Stimulated activated CD4-positive, alpha-beta T cell treated with anti-CD3 and anti-CD28 coated beads, Interleukin-4, amount 100 ng/mL, for 1 hour (primary cell): ENCODE results near the gene SMIM11.
"Not testable (repeated sequence)": the region's sequence is repeated elsewhere in the genome, so short reads cannot be mapped to it uniquely, and the experiment has no call there.

Experiments
- DNase-seq: peaks from one replicate; pipeline ENCODE4 v3.0.0-alpha.2; 2020

The SMIM11 gene, protein sequence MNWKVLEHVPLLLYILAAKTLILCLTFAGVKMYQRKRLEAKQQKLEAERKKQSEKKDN

DNA sequence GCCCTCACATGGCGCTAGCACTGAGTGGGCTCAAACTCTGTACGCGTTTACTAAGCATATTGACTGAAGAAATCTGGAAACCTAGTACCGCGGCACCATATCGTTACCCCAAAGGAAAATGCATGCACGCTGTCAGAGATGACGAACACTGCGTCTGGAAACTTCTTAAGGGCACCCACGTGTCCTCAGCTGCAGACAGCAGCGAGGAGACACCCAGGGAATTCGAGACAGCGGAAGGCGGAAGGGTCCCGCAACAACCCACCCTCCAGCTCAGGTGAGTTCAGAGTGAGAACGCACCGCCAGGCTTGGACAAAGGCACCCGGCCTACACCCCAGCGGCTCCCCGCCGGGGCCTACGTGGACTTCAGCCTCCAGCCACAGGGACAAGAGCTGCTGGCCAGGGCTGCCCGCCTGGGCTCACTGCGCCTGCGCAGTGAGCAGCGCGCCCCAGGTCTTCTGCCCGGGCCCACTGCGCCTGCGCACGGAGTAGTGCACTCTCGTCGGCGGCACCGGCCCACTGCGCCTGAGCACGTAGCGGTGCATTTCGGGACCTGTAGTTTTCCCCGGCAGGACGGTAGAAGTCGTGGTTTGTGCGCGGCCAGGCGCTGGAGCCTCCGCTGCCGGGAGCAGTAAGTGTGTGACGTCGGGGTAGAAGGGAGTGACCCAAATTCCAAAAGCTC is at the start of gene SMIM11:
SMIM11 (plus strand) TSS at position 568 of the 679 bp plus-strand sequence. CDS start 3,998 bp downstream, outside the sequence.
- not testable (repeated sequence) for DNase-seq

DNA sequence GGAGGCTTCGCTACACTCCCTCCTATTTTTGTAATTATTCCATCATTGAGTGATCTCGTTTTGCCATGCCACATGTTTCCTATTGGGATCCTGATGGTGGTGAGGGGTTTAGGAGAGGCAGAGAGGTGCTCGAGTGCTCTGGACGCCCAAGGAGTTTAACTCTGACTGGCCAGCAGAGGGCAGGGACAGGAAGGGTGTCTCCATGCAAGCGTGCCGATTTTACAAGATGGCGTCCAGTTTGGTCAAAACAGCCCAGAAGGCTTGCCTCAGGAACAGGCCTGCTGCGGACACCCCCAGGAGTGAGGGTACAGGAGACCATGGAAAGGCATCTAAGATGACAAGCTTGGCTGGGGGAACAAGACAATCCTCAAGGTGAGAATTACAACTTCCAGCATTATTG is 45.3 kb upstream of the SMIM11 start:
- DNase-seq, result no peak

GRCh38 chr21:34331726-34332125 is 43.6 kb upstream of the SMIM11 start:
- DNase-seq, result no peak

- no peak for DNase-seq
Observed at GRCh38 chr21:34332347-34332746, 43.0 kb upstream of the SMIM11 start.

DNA sequence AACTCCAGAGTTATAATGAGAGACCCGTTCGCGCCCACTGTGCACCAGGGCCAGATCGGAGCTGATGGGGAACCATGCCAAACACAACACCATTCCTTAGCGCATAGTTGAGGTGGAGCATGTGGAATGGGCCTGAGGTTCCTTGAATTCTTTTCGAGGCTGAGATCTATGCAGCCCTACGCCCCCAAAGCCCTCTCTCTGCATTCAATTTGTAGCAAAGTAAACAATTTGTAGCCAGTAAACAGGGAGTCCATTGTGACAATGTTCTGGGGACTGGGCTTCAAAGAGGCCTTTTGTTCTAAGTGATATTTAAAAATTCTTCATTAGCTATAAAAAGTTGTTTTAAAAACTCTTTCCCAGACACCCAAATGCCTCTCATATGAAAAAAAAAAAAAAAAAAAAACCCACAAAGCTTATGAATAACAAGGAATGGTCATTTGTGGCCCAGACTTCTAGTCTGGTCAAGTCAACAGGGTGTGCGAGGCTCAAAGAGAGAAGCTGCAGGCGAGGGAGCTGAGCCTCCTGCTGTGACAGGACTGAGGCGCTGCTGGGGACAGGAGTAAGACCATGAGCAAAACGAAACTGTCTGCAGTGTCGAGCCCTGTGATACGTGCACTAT is 42.1 kb upstream of the SMIM11 start:
- no peak for DNase-seq

DNA sequence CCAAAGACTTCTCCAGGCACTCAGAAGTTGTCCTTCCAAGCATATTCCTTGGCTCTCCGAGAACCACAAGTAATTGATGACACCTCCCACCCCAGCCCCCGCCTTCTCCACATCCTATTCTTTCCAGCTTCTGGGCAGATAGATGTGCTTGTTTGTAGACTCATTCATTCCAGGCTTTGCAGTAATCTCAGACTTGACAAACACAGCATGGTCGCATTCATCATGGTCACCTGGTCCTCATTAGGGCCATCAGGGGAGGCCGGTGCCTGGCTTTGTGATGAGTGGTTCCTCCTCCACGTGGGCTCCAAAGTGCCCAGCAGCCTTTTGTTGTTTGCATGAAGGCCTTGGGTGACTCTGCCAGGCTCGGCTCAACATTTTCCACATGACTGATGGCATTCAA is 40.0 kb upstream of the SMIM11 start:
- no peak for DNase-seq

DNA sequence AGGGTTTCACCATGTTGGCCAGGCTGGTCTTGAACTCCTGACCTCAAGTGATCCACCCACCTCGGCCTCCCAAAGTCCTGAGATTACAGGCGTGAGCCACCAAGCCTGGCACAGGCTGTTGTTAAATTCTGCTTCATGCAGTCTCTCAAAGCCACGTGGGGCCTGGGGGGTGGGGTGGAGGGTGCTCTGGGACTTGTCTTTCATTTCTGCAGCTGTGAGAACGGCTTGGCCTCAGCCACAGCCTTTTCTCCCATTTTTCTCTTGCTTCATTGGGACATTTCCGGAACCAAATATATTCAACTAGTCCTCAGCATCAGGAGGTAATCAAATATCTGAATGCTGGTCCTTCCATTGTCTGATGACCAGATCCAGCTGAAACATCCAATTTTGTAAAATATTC is 39.1 kb upstream of the SMIM11 start:
- no peak for DNase-seq

DNA sequence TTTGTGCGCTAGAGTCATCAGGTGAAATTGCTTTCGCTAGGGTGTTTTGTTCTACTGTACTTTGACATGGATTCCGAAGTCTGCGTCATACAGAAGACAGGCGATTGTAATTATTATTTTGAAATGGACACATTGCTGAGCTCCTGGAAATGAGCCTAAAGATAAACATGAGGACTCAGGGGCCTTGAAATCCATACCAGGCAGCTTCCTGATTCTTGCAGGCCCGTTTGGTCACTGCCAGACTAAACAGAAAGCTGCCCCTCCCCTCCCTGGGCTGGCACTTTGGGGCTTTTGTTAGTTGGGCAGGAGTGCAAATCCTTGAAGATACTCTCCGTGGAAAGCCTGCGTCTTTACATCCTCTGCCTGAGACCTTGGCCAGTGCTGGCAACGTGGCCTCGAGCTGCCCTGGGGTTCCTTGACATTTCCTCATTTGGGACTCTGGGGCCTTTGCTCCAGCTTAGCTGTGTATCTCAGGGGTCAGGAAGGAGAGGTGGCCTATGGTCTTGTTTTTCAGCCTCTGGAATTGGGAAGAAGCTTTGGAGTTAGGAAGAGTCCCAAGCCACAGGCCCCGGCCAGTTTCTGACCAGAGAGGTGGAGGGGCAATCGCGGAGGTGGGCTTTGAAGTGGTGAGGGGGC is 38.4 kb upstream of the SMIM11 start:
- no peak for DNase-seq

GRCh38 chr21:34337741-34338140 is 37.6 kb upstream of the SMIM11 start:
- no peak for DNase-seq

- no peak for DNase-seq
Observed at GRCh38 chr21:34338226-34338625, 37.1 kb upstream of the SMIM11 start.

DNA sequence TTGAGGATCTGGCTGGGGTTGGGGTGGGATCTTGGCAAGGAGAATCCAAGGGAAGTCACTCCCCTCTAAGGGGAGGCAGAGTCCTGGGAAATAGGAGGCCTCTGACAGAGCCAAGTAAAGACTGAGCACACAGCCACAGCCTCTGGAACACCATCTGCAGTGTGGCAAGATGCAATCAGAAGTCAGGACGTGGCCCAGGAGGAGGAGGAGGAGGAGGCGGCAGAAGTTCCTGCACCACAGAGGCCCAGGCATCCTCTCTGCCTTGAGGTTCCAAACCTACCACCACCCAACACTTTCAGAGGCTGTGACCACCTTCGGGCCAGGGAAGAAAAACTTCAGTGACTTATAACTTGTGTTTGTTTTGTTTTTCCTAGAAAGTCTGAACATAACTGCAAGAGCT is 35.2 kb upstream of the SMIM11 start:
- DNase-seq, result no peak

DNA sequence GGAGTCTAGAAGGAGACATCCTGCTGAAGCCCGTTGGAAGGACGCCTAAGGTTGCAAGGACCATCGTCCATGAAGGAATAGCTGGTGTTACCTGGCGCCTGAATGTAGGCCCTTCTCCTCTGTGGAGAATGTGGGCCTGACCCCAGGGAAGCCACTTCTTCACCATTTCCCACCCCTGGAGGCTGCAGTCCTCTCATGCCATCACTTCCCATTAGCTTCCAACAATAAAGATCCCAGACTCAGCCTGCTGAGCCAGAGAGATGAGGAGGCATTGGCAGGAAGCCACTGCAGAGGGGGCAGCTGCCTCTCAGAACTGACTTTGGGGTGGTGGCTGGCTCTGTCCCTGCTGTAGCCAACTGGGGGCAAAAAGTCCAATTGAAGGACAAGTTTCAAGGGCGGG is 32.8 kb upstream of the SMIM11 start:
- no peak for DNase-seq

- DNase-seq, result no peak
Observed at GRCh38 chr21:34343347-34343746, 32.0 kb upstream of the SMIM11 start.

DNA sequence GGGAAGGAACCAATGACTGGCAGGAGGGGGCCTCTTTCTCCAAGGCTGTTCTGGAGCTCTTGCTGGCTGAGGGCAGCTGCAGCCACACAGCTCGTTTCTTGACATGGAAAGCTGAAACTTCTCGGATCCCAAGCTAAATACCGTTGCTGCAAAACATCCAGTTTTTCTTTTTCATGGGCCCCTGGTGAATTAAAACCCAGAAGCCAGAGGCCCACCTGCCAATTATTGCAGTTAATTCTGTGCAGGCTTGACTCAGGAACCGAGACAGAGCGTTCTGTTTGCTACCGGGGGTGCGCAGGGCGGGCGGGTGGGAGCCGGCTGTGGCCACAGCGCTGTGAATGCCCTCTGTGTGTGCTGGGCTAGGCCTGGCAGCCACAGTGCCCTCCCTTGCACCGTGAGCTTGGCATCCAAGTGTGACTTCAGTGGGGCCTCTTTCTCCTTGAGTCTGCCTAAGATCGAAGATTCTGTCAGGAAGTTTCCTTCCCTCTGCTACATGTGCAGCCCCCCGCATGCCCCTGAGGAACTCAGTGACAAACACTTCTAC is 31.4 kb upstream of the SMIM11 start:
- no peak for DNase-seq

DNA sequence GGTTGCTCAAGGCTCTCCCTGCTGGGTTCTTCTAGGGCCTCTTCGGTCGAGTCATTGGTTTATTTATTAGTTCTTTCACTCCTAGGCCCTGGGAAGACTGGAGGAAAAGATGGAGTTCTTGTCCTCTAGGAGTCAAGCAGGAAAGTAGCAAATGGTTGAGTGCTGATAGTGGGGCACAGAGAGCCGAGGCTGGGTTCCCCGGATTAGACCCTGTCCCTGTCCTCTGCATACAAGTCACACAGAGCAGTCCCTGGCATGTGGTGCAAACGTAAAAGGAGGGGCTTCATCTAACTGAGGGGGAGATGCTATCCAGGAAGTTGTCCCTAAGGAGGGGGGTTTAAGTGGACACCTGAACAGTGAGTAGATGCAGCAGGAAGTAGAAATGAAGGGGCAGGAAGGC is 30.7 kb upstream of the SMIM11 start:
- DNase-seq, result no peak

DNA sequence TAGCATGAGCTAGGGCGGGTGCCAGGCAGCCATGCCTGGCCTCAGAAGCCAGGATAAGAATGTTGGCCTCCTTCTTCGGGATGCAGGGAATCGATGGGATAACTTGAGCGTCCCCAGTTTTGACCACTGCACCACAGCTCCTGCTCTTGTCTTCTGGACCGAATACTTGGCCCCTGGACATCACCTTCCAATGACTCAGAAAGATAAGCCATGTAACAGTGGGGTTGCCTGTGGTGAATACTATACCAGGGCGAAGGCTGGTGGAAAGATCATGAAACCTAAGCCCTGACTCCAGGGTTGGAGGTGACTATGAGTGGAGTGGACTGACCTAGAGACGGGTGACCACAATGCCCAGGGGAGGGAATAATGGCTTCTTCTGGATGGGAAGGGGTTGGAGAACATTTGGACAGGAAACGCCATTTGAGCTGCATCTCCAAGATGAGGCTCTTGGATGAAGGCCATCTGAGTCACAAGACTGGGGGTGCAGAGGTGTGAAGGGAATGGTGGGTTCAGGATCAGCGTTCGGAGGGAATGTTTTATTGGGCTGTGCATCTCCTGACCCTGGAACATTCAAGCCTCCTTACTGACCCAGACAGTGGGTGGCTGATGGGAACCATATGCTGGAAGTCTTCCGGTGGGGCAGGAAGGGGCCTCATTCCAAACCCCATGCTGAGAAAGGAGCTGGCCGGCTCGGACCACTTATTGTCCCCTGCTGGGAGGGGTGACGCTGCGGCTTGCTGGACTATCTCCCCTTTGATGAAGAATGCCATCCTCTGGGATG is 30.0 kb upstream of the SMIM11 start:
- DNase-seq, result no peak

- DNase-seq, result no peak
Observed at GRCh38 chr21:34345892-34346291, 29.4 kb upstream of the SMIM11 start.

- no peak for DNase-seq
Observed at GRCh38 chr21:34348890-34349519, 26.3 kb upstream of the SMIM11 start.

DNA sequence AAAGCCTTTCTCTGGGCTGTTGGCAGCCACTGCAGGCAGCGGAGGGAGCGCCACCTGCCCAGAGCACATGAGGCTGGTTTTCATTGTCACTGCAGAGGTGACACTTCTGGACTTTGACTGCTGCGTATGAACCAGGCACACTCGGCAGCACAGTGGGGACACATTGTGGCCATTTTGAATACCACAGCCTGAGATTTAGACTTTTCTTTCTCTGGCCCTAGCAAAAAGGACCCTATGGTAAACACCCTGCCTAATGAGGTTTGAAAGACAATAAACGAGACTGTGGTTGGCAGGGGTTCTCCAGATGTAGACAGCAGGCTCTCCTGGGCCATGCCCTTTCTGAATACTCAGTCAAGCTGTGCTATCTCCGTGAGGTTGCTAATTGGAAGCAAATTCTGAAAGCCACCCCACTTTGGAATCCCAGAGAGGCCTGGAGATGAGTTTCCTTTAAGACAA is 23.5 kb upstream of the SMIM11 start:
- peak; percentile 8 for DNase-seq

- DNase-seq, result no peak
Observed at GRCh38 chr21:34352556-34352955, 22.8 kb upstream of the SMIM11 start.

GRCh38 chr21:34353182-34353581 is 22.1 kb upstream of the SMIM11 start:
- no peak for DNase-seq

DNA sequence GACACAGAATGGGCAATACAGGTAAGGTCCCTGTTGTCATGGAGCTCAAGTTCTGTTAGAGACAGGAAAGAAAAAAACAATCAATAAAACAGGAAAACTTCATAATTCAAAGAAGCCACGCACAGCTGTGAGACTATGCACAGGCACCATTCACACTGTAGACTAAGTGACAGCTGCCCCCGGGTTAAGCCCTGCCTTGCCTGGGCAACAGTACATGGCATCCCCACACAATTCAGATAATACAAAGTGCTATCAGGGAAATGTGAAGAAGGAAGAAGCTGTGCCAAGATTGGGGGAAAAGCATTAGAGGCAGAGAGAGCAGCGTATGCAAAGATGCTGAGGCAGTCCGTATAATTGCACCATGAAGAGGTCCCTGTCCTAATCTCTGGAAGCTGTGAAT is 20.5 kb upstream of the SMIM11 start:
- no peak for DNase-seq

GRCh38 chr21:34355570-34355969 is 19.7 kb upstream of the SMIM11 start:
- no peak for DNase-seq
